ENCODE data around the gene PRELID2.

DNA sequence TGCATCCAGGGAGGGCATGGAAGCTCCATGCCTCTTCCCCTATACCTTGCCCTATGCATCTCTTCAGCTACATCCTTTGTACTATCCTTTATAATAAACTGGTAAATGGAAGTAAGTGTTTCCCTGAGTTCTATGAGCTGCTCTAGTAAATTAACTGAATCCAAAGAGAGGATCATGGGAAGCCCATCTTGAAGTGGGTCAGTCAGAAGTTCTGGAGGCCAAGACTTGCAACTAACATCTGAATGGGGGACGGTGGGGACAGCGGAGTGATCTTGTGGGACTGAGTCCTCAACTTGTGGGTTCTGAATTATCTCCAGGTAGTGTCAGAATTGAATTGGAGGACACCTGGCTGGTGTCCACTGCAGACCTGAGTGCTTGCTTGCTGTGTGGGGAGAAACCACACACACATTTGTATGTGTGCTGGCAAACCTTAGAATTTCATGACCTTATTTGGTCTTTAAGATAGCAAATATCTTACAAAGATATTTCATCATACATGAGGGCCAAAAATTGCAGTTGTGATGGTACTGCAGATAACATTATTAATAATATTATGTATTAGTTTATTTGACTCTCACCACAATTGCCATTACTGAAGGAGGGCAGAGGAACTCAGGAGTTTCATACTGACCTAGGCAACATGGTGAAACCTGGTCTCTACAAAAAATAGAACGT, 5.5 kb upstream of the PRELID2 start:
- TF ChIP-seq, protein P1, sequence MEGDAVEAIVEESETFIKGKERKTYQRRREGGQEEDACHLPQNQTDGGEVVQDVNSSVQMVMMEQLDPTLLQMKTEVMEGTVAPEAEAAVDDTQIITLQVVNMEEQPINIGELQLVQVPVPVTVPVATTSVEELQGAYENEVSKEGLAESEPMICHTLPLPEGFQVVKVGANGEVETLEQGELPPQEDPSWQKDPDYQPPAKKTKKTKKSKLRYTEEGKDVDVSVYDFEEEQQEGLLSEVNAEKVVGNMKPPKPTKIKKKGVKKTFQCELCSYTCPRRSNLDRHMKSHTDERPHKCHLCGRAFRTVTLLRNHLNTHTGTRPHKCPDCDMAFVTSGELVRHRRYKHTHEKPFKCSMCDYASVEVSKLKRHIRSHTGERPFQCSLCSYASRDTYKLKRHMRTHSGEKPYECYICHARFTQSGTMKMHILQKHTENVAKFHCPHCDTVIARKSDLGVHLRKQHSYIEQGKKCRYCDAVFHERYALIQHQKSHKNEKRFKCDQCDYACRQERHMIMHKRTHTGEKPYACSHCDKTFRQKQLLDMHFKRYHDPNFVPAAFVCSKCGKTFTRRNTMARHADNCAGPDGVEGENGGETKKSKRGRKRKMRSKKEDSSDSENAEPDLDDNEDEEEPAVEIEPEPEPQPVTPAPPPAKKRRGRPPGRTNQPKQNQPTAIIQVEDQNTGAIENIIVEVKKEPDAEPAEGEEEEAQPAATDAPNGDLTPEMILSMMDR (IDR thresholded peaks at IDR 0.05), result no peak
- TF ChIP-seq POLR2AphosphoS5 (IDR thresholded peaks at IDR 0.05), result no peak
- TF ChIP-seq POLR2A (IDR thresholded peaks at IDR 0.05), result no peak

Data from prostate gland (tissue), 2 donors.